Raji (cell line): Measurements from ENCODE around the gene NPAS3.

Source experiments
- POLR2A ChIP-seq: IDR thresholded peaks from 2 replicates; pipeline ENCODE4 v1.6.1; 2011; ENCODE audit warnings: low read depth, low read length, control low read depth; ENCODE audit not compliant: insufficient read depth

Gene NPAS3

GRCh38 chr14:33441633-33442032 lies 503.0 kb downstream of the NPAS3 start:
- TF ChIP-seq POLR2A: no peak

GRCh38 chr14:33444136-33444535 lies 505.5 kb downstream of the NPAS3 start:
- no peak for TF ChIP-seq POLR2A

- no peak for TF ChIP-seq POLR2A
Measured at GRCh38 chr14:33449268-33449667, 510.6 kb downstream of the NPAS3 start.

GRCh38 chr14:33449703-33450395 lies 511.2 kb downstream of the NPAS3 start:
- TF ChIP-seq POLR2A: no peak

- TF ChIP-seq POLR2A: no peak
Measured at GRCh38 chr14:33450416-33450815, 511.7 kb downstream of the NPAS3 start.

- no peak for TF ChIP-seq POLR2A
Measured at GRCh38 chr14:33451211-33451610, 512.5 kb downstream of the NPAS3 start.

GRCh38 chr14:33452995-33453394 lies 514.3 kb downstream of the NPAS3 start:
- no peak for TF ChIP-seq POLR2A

GRCh38 chr14:33454022-33454595 lies 515.4 kb downstream of the NPAS3 start:
- TF ChIP-seq POLR2A: no peak

GRCh38 chr14:33454707-33455106 lies 516.0 kb downstream of the NPAS3 start:
- TF ChIP-seq POLR2A: no peak

- no peak for TF ChIP-seq POLR2A
Measured at GRCh38 chr14:33455654-33456345, 517.1 kb downstream of the NPAS3 start.

- no peak for TF ChIP-seq POLR2A
Measured at GRCh38 chr14:33457021-33457420, 518.3 kb downstream of the NPAS3 start.

GRCh38 chr14:33457617-33458016 lies 518.9 kb downstream of the NPAS3 start:
- TF ChIP-seq POLR2A: no peak

- TF ChIP-seq POLR2A: no peak
Measured at GRCh38 chr14:33460164-33460563, 521.5 kb downstream of the NPAS3 start.

GRCh38 chr14:33461036-33461435 lies 522.4 kb downstream of the NPAS3 start:
- no peak for TF ChIP-seq POLR2A

- no peak for TF ChIP-seq POLR2A
Measured at GRCh38 chr14:33463731-33464130, 525.1 kb downstream of the NPAS3 start.

GRCh38 chr14:33464254-33464962 lies 525.7 kb downstream of the NPAS3 start:
- TF ChIP-seq POLR2A: no peak
